PFSK-1 (cell line): Measurements from ENCODE around the gene ANTXR1.

Experiments used
- POLR2AphosphoS5 ChIP-seq: IDR thresholded peaks from 2 replicates; pipeline ENCODE4 v1.6.1; 2012; ENCODE audit warnings: low read depth, mild to moderate bottlenecking, control low read depth, low read length, moderate library complexity
- TAF1 ChIP-seq: IDR thresholded peaks from 2 replicates; pipeline ENCODE4 v1.6.1; 2012; ENCODE audit warnings: low read length, control low read depth, borderline replicate concordance; ENCODE audit not compliant: insufficient read depth

DNA sequence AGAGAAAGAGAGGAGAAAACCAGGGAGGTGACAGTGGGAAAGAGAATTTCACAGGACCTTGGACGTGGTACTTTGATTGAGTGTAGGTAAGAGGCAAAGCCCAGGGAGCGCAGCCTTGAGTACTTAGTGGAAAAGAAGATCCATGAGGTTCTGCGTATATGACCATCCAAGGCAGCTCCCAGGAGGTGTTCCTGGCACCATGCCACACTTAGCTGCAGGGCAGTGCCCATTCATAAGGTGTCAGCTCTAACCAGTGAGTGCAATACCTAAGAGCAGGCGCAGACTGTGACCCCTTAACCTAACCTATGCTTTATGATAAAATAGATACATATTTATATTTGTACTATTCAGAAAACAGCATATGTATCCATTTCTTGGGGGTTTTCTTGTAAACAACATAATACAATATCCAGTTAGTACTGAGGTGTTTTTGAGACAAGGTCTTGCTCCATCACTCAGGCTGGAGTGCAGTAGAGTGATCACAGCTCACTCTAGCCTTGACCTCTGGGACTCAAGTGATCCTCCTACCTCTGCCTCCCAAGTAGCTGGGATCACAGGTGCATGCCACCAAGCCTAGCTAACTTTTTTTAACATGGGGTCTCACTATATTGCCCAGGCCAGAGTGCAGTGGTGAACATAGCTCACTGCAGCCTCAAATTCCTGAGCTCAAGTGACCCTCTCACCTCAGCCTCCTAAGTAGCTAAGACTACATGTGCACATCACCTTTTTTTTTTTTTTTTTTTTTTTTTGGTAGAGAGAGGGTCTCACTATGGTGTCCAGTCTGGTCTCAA lies 199.5 kb downstream of the ANTXR1 start:
- TF ChIP-seq TAF1, result no peak
- no peak for TF ChIP-seq POLR2AphosphoS5
